OCI-LY3 (cell line): ENCODE measurements around the gene HCRT.
A peak's percentile ranks its signal among the peaks of the same experiment; 100 is the strongest.

Experiments
- H2AFZ ChIP-seq: fragments of 200-600, 300-600 bp; shearing (Covaris generic); 2 replicates; pipeline ENCODE4 v1.6.0; 2014; ENCODE audit warnings: antibody characterized with exemption, low read depth, low read length
- H3K27ac ChIP-seq: fragments of 200-600, 300-600 bp; sonication (generic); 2 replicates; pipeline ENCODE4 v1.5.1; 2014; ENCODE audit warnings: mild to moderate bottlenecking, low read length, moderate library complexity, mixed read lengths
- H3K27me3 ChIP-seq: fragments of 200-600, 300-600 bp; sonication (generic); 2 replicates; pipeline ENCODE4 v1.6.1; 2014; ENCODE audit warnings: low read depth, low read length, mixed read lengths
- H3K36me3 ChIP-seq: fragments of 200-600, 300-600 bp; sonication (generic); replicated peaks from 2 replicates; pipeline ENCODE3; 2014; ENCODE audit warnings: low read depth, low read length, mixed read lengths
- H3K4me1 ChIP-seq: fragments of 300-600, 200-600 bp; sonication (generic); 2 replicates; pipeline ENCODE4 v1.6.1; 2014; ENCODE audit warnings: low read length, mixed read lengths
- H3K4me2 ChIP-seq: fragments of 200-600, 300-600 bp; sonication (generic); 2 replicates; pipeline ENCODE4 v1.6.1; 2014; ENCODE audit warnings: low read length, mixed read lengths
- H3K4me3 ChIP-seq: fragments of 300-600, 200-600 bp; sonication (generic); 2 replicates; pipeline ENCODE4 v1.5.1; 2014; ENCODE audit warnings: antibody characterized with exemption, mild to moderate bottlenecking, low read length, moderate library complexity
- H3K79me2 ChIP-seq: fragments of 300-600, 200-600 bp; shearing (Covaris generic); 2 replicates; pipeline ENCODE4 v1.6.1; 2014; ENCODE audit warnings: mild to moderate bottlenecking, low read length, mixed read lengths
- H3K9ac ChIP-seq: fragments of 300-600, 200-600 bp; shearing (Covaris generic); 2 replicates; pipeline ENCODE4 v1.6.0; 2014; ENCODE audit warnings: mild to moderate bottlenecking, low read length, moderate library complexity
- H3K9me3 ChIP-seq: fragments of 200-600, 300-600 bp; shearing (Covaris generic); 2 replicates; pipeline ENCODE4 v1.6.1; 2014; ENCODE audit warnings: low read length, mixed read lengths; ENCODE audit not compliant: insufficient read depth
- H4K20me1 ChIP-seq: fragments of 200-600, 300-600 bp; sonication (generic); 2 replicates; pipeline ENCODE4 v1.6.1; 2016; ENCODE audit warnings: low read length, mixed read lengths; ENCODE audit not compliant: insufficient read depth
- CTCF ChIP-seq: fragments of 200-600, 300-600 bp; sonication (generic); IDR thresholded peaks from 2 replicates; pipeline ENCODE4 v1.5.1; 2014; ENCODE audit warnings: antibody characterized with exemption, low read length, low read depth
- EZH2phosphoT487 ChIP-seq: fragments of 200-600 bp; shearing (Covaris generic); IDR thresholded peaks from 2 replicates; pipeline ENCODE4 v1.6.1; 2018; ENCODE audit warnings: antibody characterized with exemption, mixed run types, low read depth

Gene HCRT

DNA sequence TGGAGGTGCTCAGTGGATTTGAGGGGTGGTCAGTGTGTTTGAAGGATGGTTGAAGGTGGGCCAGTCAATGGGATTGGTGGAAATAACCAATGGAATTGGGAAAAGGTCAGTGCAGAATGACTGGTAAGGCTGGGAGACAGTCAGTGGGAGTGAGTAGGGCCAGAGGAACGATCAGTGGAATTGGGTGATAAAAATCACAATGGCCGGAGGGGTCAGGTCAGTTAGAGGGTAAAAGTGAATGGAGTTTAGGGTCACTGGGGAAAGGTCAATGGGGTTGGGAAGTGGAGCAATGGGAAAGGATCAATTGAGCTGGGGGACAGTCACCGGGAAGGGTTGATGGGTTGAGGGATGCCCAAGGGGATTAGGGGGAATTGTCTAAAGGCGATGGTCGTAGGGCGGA lies 19.5 kb downstream of the HCRT start:
- Histone ChIP-seq H3K4me2 (no peak overlapping the region), H2AFZ (no peak overlapping the region), H3K27ac (no peak overlapping the region), H3K4me3 (no peak overlapping the region), H3K4me1 (peaks cover 38% of the 10 kb centered on the region), H3K27me3 (no peaks in the 10 kb centered on the region), H3K36me3 (no peaks in the 10 kb centered on the region), H3K9ac (no peak overlapping the region), H3K79me2 (no peaks in the 10 kb centered on the region), H3K9me3 (no peaks in the 10 kb centered on the region), H4K20me1 (no peaks in the 10 kb centered on the region)
- no peak for TF ChIP-seq CTCF
- no peak for TF ChIP-seq EZH2phosphoT487

DNA sequence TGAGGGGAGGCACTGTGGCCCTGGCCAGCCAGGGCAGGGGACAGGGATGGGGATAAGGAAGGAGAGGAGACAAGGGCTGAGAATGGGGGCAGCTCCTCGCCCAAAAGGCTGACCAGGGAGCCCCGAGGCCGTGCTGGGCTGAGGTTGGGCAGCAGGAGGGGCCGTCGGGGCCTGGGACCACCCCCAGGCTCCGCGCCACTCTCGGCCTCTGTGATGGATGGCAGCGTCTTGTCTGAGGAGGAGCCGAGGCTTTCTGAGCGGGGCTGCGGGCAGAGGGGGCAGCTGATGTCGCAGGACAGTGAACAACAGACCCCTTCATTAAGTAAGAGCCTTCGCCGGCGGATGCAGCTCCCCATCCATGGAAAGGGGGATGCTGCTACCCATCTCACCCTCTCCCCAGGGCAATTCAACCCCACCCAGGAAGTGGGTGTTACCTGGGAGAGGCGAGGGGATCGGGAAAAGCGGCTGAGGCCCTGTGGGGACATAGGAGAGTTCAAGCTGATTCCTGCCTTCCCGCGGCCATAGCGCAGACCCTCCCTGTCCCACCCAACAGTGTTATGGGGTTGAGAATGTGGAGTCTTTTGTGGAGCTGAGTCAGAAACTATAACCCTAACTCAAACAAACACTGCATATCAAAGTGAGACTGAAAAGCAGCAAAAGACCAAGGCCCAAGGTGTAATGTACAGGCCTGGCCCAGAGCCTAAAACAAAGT lies 21.4 kb downstream of the HCRT start:
- no peak overlapping the region for H3K9ac ChIP-seq
- no peaks in the 10 kb centered on the region for H3K36me3 ChIP-seq
- TF ChIP-seq EZH2phosphoT487 (no peak), CTCF (no peak)

DNA sequence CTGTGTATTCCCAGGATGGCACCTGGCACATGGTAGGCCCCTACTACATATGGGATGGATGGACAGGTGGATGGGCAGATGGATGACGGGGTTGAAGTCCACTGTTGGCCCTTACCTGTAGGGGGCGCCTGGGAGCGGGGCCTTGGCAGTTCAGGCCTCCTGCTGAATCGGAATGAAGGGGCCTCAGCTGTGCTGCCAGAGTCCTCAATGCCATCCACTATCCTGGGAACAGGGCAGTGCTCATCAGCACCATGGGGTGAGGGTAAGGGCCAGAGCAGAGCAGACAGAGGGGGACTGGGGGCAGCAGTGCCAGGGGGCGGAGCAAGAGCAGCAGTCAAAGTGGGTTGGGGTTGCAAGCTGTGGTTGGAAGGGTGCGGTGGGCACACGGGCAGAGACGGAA lies 22.1 kb downstream of the HCRT start:
- H4K20me1 ChIP-seq = no peaks in the 10 kb centered on the region
- TF ChIP-seq CTCF = peak; percentile 68
- TF ChIP-seq EZH2phosphoT487 = no peak
- no peaks in the 10 kb centered on the region for H3K79me2 ChIP-seq
- no peak overlapping the region for H3K4me2 ChIP-seq
- H3K4me1 ChIP-seq = peaks cover 36% of the 10 kb centered on the region
- no peaks in the 10 kb centered on the region for H3K27me3 ChIP-seq
- H3K9ac ChIP-seq = no peak overlapping the region
- H3K9me3 ChIP-seq = no peaks in the 10 kb centered on the region
- no peak overlapping the region for H3K27ac ChIP-seq
- no peak overlapping the region for H2AFZ ChIP-seq
- H3K4me3 ChIP-seq = no peak overlapping the region
- no peaks in the 10 kb centered on the region for H3K36me3 ChIP-seq

More for the DNA sequence above, 21.4 kb downstream of the HCRT start:
- H3K4me3 ChIP-seq = no peak overlapping the region
- no peaks in the 10 kb centered on the region for H3K79me2 ChIP-seq
- H2AFZ ChIP-seq = no peak overlapping the region
- no peaks in the 10 kb centered on the region for H4K20me1 ChIP-seq
- H3K4me1 ChIP-seq = peaks cover 38% of the 10 kb centered on the region
- no peak overlapping the region for H3K4me2 ChIP-seq
- H3K9me3 ChIP-seq = no peaks in the 10 kb centered on the region
- no peak overlapping the region for H3K27ac ChIP-seq
- no peaks in the 10 kb centered on the region for H3K27me3 ChIP-seq

GRCh38 chr17:42160531-42160910 lies 24.7 kb downstream of the HCRT start:
- peaks cover 25% of the 10 kb centered on the region for H3K4me1 ChIP-seq
- no peaks in the 10 kb centered on the region for H3K36me3 ChIP-seq
- H2AFZ ChIP-seq = no peak overlapping the region
- H3K79me2 ChIP-seq = no peaks in the 10 kb centered on the region
- no peaks in the 10 kb centered on the region for H3K27me3 ChIP-seq
- H3K9me3 ChIP-seq = no peaks in the 10 kb centered on the region
- H3K27ac ChIP-seq = no peak overlapping the region
- H3K4me2 ChIP-seq = no peak overlapping the region
- no peak overlapping the region for H3K4me3 ChIP-seq
- TF ChIP-seq EZH2phosphoT487 (no peak), CTCF (no peak)
- no peaks in the 10 kb centered on the region for H4K20me1 ChIP-seq
- H3K9ac ChIP-seq = no peak overlapping the region
